Measurements from ENCODE around the gene GRAMD4. TPM values are rescaled to one million over a fixed set of nuclear protein-coding genes. Genes with fewer than 3 reads are reported as not detected.

GRAMD4 gene
- polyA plus RNA-seq (2012; rRNA removed): 13.5 and 15.5 TPM in 2 replicates
- 7.8 and 11.0 TPM in 2 replicates for polyA plus RNA-seq (2012; cell fraction: cytosol; rRNA removed)
- 22.3 and 31.8 TPM in 2 replicates for polyA plus RNA-seq (2012; cell fraction: nucleus; rRNA removed)

GRCh38 chr22:46619830-46620501, at the start of gene GRAMD4:
TSS of gene GRAMD4 (plus strand) at chr22:46620386. CDS start at chr22:46626800, 6,414 bp downstream.
- POLR2A ChIA-PET: no interaction called here
- peak within 1 kb of the TSS in 1 of 2 experiments; percentile 96; a peak in 2 of 4 replicates for H3K27ac ChIP-seq (ENCODE audit: low read depth in 2 of 2, low read length in 1 of 2)
- no peaks in the 10 kb centered on the region for H3K36me3 ChIP-seq (replicated peaks in 1 of 2; ENCODE audit: control insufficient read depth in 1 of 2, insufficient read depth in 2 of 2, low read length in 1 of 2)
- H4K20me1 ChIP-seq (ENCODE audit: insufficient read depth): no peaks in the 10 kb centered on the region
- peaks cover 0 to 54% of the 10 kb centered on the region in 2 experiments; a peak in 1 of 4 replicates for H3K4me1 ChIP-seq (ENCODE audit: control insufficient read depth in 1 of 2, insufficient read depth in 2 of 2, low read depth in 1 of 2, low read length in 1 of 2)
- H3K79me2 ChIP-seq (ENCODE audit: insufficient read depth): no peaks in the 10 kb centered on the region
- no peaks in the 10 kb centered on the region for H3K9me2 ChIP-seq
- no peak within 1 kb of the TSS for H3K9ac ChIP-seq
- WGBS (ENCODE audit: low lambda C conversion rate): 44% methylated on average over 13 of the region's 20 CpGs
- no peak within 1 kb of the TSS for H3K4me2 ChIP-seq
- H3K4me3 ChIP-seq (ENCODE audit: low read depth in 2 of 2, low read length in 1 of 2): no peak within 1 kb of the TSS
- TF ChIP-seq IRF3 (IDR thresholded peaks at IDR 0.05; ENCODE audit: low read depth, low read length) (no peak), TCF12 (IDR thresholded peaks at IDR 0.05) (peak; percentile 9; the same call in 1 of the 2 replicates), CHD2 (IDR thresholded peaks at IDR 0.05; ENCODE audit: low read length, partially characterized antibody) (peak; percentile 92), RCOR1 (IDR thresholded peaks at IDR 0.05; ENCODE audit: low read length) (peak; percentile 94), GATA2 (CRISPR knock-in tag; IDR thresholded peaks at IDR 0.05) (peak; percentile 88), EP300 (IDR thresholded peaks at IDR 0.05; ENCODE audit: borderline replicate concordance in 1 of 2, low read depth in 1 of 2, low read length in 1 of 2) (peak in 1 of 2 experiments; percentile 83; a peak in 2 of 4 replicates), EZH2phosphoT487 (IDR thresholded peaks at IDR 0.05; ENCODE audit: borderline replicate concordance, low read depth) (no peak)
- no peaks in the 10 kb centered on the region for H3K9me3 ChIP-seq
- H3F3A ChIP-seq (replicated peaks; ENCODE audit: insufficient read depth): no peaks in the 10 kb centered on the region
- H2AFZ ChIP-seq (ENCODE audit: low read depth): no peak within 1 kb of the TSS
- peak; percentile 95 for DNase-seq
- CTCF ChIA-PET: interaction anchor here (0.6 to 6.0 kb wide), 5 partner anchors 23 to 372 kb away, joined by 3 to 28 read pairs (median 3); no protein-coding TSS in a partner anchor
- H3K27me3 ChIP-seq (ENCODE audit: insufficient read depth): no peaks in the 10 kb centered on the region

- 56% methylated on average over 7 of the region's 7 CpGs for whole genome bisulfite sequencing (ENCODE audit: low lambda C conversion rate)
- CTCF ChIA-PET: interaction anchor here (2.5 kb wide), 1 partner anchor 8 kb away, joined by 10 read pairs; no protein-coding TSS in a partner anchor
- no peak overlapping the region for H2AFZ ChIP-seq (ENCODE audit: low read depth)
Observed at GRCh38 chr22:46571642-46572250, 48.4 kb upstream of the GRAMD4 start.

More at GRCh38 chr22:46571642-46572250, 48.4 kb upstream of the GRAMD4 start:
- DNase-seq: no peak
- no peak overlapping the region for H3K27ac ChIP-seq (ENCODE audit: low read depth in 2 of 2, low read length in 1 of 2)
- no peak overlapping the region for H3K4me2 ChIP-seq
- no peaks in the 10 kb centered on the region for H3K9me3 ChIP-seq
- H3F3A ChIP-seq (replicated peaks; ENCODE audit: insufficient read depth): peaks cover 9% of the 10 kb centered on the region
- no peaks in the 10 kb centered on the region for H3K27me3 ChIP-seq (ENCODE audit: insufficient read depth)
- POLR2A ChIA-PET: no interaction called here
- no peak overlapping the region for H3K9ac ChIP-seq
- TF ChIP-seq RCOR1 (IDR thresholded peaks at IDR 0.05; ENCODE audit: low read length) (no peak), EZH2phosphoT487 (IDR thresholded peaks at IDR 0.05; ENCODE audit: borderline replicate concordance, low read depth) (no peak), TAF1 (IDR thresholded peaks at IDR 0.05; ENCODE audit: borderline replicate concordance, low read depth, low read length) (no peak), ELF1 (IDR thresholded peaks at IDR 0.05) (no peak), GATA2 (CRISPR knock-in tag; IDR thresholded peaks at IDR 0.05) (no peak), POLR2AphosphoS5 (IDR thresholded peaks at IDR 0.05; ENCODE audit: low read depth, low read length) (no peak)
- TF ChIP-seq, protein P1, sequence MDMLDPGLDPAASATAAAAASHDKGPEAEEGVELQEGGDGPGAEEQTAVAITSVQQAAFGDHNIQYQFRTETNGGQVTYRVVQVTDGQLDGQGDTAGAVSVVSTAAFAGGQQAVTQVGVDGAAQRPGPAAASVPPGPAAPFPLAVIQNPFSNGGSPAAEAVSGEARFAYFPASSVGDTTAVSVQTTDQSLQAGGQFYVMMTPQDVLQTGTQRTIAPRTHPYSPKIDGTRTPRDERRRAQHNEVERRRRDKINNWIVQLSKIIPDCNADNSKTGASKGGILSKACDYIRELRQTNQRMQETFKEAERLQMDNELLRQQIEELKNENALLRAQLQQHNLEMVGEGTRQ (IDR thresholded peaks at IDR 0.05; ENCODE audit: borderline replicate concordance, low read depth, low read length): no peak
- TF ChIP-seq, protein P2, sequence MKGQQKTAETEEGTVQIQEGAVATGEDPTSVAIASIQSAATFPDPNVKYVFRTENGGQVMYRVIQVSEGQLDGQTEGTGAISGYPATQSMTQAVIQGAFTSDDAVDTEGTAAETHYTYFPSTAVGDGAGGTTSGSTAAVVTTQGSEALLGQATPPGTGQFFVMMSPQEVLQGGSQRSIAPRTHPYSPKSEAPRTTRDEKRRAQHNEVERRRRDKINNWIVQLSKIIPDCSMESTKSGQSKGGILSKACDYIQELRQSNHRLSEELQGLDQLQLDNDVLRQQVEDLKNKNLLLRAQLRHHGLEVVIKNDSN (IDR thresholded peaks at IDR 0.05; ENCODE audit: borderline replicate concordance, low read depth): no peak
- no peak overlapping the region for H3K4me3 ChIP-seq (ENCODE audit: low read depth in 2 of 2, low read length in 1 of 2)
- no peaks in the 10 kb centered on the region for H3K36me3 ChIP-seq (replicated peaks in 1 of 2; ENCODE audit: control insufficient read depth in 1 of 2, insufficient read depth in 2 of 2, low read length in 1 of 2)
- H3K4me1 ChIP-seq (ENCODE audit: control insufficient read depth in 1 of 2, insufficient read depth in 2 of 2, low read depth in 1 of 2, low read length in 1 of 2): peaks cover 0 to 17% of the 10 kb centered on the region in 2 experiments; a peak in 1 of 4 replicates
- H3K79me2 ChIP-seq (ENCODE audit: insufficient read depth): no peaks in the 10 kb centered on the region
- H3K9me2 ChIP-seq: no peaks in the 10 kb centered on the region
- no peaks in the 10 kb centered on the region for H4K20me1 ChIP-seq (ENCODE audit: insufficient read depth)

Measured in SK-N-SH (cell line).